ENCODE measurements around the gene ETNK2.
"Not testable (repeated sequence)": the region's sequence is repeated elsewhere in the genome, so short reads cannot be mapped to it uniquely, and the experiment has no call there.

ETNK2 gene

DNA sequence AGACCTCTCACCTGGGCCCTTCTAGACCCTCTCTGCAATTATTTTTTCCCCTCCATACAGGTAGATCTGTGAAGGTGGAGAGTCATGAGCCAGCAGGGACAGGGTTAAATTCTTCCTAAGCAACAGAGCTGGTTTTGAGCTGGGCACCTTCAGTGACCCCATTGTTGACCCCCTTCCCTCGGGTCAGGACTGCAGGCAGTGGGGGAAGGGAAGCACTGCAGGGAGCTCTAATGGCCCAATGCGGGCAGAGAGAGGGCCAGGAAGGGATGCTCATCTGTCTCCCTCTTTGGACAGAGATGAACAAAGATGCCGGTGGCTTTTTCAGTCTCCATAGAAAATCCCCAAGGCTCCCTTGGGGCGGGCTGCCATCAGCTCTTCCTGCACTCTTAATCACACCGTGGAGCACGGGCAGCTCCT, 57.5 kb downstream of the ETNK2 start:
- DNase-seq = no peak

DNA sequence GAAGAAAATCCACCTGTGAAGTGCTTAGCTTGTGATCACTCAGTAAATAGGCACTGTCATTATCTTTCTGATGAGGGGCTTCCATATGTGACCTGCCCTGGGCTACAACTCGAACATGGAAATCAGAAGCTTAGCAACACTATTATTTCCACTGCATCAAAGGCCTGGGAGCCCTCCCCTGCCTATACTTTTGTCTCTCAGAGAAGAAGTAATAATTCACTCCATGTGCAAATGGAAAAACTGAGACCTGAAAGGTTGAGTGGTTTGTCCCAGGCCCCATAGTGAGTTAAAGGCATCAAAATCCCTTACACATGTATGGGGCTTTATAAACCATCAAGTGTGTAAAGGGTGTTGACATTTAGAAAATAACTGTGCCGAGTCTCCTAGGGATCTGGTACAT, 58.1 kb downstream of the ETNK2 start:
- DNase-seq = no peak

DNA sequence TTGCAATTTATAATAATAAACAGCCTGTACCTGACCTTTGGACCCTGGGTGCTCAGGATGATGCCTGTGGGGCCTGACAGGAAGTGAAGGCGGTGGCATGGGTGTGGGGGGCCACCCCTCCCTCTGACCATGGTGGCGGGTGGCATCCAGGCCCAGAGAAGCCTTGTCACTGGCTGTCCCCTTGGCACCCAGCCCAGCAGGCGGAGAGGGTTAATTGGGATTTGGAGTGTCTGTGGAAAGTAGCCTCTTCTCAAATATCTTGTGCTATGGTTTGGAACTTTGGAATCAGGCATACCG, 58.5 kb downstream of the ETNK2 start:
- no peak for DNase-seq

DNA sequence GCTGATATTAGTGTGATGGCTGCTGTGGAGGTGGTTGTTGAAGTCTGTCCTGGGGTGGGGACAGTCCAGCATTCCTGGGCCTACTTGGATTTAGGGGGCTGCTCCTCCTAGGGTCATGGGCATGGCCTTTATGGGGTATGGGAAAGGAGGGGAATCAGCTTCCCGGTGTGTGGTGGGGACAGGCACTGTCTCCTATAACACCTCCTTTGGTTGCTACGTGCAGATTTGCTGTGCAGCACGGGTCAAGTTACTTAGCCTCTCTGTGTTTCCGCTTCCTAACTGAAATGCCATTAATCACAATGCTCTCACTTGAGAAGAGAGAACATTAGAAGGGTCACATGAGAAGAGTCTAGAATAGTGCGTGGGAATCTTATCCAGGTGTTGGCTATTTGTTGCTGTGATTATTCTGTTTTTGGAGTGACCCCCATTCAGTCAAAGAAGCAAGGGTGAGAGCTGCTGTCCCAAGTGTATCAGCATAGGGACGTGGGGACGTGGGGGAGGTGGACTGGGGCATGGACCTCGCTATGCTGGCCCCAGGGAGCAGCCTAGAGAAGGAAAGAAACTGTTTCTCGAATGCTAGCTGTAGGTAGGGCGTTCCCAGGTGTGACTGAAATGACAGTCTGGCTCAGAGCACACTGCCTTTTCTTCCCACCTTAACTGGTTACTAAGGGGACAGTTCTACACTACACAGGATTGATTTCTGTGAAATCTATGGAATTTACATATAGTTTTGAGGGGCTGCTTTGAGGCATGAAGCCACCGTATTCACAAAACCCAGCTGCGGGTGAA, 59.0 kb downstream of the ETNK2 start:
- DNase-seq = no peak

DNA sequence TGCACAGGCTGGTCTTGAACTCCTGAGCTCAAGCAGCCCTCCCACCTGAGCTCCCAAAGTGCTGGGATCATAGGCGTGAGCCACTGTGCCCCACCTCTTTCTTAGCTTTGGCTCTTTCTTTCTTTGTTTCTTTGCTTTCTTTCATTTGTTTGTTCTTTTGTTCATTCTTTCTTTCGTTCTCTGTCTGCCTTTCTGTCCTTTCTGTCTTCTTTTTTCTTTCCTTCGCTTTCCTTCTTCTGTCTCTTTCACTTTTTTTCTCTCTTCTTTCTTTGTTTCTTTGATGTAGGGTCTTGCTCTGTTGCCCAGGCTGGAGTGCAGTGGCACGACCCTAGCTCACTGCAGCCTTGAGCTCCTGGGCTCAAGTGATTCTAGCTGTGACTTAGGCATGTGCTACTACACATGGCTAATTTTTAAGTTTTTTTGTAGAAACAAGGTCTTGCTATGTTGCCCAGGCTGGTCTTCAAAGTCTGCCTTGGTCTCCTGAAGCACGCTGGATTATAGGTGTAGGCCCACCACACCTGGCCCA, 60.0 kb downstream of the ETNK2 start:
- DNase-seq = no peak

DNA sequence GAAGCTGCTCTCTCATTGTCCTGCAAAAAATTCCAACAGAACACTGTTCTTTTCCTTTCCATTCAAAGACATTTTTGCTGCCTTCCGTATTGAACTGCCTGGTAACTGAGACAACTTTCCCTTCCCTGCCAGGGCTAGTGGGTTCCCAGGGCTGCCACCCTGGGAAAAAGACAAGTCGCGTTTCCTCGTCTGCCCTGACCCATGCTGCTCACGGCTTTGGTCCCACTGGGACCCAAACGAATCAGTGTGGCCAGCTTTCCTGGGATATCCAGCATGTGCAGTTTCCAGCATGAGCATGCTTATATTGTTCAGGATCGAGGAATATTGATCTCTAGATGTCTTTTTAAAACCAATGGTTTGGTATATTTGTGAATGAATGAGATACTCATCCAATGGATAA, 60.8 kb downstream of the ETNK2 start:
- DNase-seq = no peak

DNA sequence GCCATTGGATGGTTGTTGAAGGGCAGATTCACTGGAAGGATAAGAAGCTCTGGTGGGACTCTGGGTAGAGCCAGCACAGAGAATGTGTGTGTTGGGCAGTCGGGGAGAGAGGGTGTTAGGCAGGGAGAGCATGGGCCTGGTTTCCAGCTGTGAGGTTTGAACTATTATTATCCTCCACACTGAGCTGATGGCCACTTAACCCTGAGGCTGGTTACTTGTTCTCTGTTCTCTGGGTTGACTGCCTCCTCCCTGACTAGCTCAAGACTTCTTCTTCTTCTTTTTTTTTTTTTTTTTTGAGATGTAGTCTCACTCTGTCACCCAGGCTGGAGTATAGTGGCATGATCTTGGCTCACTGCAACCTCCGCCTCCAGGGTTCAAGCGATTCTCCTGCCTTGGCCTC, 61.7 kb downstream of the ETNK2 start:
- DNase-seq = not testable (repeated sequence)

DNA sequence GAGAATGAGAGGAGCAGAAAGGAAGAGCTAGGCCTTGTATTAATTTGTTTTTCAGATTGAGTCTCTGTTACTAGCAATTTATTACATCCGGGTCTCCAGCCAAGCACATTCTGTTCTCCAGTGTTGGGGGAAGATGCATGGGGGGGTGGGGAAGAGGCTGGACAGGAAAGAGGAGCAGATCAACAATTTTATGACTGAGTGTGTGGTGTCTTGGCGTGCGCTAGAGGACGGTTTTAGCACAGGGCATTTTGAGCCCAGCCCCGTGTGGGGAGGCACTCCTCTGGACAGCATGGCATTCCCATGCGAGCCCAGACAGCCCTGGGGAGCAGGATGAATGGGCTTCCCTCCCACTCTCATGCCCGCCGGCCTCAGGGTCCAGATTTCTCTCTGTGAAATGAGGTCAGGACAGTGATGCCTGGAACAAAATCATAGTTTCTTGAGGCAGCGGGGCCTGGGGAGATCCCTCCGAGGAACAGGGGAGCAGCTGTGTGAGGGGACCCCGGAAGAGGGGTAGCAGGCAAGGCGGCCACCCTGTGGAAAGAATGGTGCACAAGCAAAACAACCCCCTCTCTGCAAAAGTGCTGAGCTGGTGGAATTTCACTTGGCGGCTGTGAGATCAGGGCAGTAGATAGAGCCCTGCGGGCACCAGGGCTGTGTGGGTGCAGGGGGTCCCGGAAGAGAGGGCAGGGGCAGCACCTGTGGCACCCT, 62.6 kb downstream of the ETNK2 start:
- DNase-seq = no peak

DNA sequence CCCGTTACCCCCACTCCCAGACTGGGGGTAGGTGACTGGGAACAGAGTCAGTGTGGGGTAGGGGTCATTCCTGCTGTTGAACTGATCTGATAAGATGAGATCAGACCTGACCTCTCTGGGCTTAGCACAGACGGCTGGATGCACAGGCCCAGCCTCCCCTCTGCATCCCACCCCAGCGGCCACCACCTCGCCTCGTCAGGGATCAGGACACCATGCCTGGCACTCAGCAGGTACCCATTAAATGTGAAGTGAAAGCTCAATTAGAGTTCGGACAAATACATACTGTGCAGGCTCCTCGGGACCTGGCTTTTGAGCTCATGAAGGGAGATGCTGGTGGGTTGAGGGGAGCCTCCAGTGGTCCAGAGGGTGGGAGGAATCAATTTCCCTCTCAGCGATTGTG, 63.2 kb downstream of the ETNK2 start:
- no peak for DNase-seq

DNA sequence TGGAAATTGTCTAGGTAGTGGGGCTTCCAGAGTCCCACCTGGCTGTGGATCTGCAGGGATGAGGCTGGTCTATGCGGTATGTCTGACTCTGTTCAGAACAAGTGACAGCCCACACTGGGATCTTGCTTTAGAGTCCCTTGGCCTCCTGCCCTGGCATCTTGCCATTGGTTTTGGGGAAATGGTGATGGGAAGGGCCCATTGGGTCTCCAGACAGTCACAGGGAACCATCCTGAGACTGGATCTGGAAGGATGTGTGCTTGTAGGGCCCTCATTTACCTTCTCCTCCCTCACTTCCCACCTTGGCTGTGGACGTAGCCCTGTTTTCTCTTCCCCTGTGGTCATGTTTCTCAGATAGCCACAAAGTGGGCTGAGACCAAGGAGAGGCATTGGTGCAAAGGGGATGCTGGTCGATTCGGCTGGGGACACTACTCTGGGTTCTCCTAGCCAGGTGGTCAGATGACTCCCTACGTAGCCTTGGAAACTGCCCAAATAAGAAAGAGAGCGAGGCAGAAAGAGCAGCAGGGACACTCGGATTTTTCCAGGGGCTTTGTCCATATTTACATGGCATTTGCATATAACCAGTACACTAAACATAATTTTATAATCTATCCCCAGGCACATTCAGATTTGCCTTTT, 63.8 kb downstream of the ETNK2 start:
- no peak for DNase-seq

DNA sequence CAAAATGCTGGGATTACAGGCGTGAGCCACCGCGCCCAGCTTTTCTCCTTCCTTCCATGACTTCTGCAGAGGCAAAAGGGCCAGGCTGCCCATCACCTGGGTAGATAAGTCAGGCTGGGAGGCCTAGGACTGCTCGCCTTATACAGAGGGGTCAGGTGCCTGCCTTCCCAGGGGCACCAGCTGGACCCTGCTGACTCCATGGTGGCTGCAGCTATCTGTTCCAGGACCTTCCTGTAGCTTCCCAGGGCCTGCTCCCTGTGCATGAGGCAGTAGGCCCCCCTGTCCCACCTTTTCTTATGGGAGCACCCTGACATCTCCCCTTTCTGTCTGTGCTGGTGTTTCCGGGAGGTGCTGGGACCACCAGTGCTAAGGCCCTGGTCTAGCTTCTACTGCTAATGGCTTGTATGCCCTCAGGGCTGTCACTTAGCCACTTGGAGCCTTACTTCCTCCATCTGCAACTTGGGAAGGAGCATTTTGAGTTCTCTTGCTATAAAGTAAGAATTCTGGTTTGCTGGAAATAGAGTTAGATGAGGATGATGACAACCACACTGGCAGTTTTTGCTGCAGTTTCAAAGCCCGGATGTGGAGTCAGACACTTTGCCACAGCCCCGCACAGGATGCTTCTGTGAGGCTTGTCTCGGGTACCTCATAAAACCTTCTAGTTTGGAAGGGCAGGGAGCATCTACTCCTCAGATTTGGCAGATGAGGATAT, 64.5 kb downstream of the ETNK2 start:
- DNase-seq = no peak

DNA sequence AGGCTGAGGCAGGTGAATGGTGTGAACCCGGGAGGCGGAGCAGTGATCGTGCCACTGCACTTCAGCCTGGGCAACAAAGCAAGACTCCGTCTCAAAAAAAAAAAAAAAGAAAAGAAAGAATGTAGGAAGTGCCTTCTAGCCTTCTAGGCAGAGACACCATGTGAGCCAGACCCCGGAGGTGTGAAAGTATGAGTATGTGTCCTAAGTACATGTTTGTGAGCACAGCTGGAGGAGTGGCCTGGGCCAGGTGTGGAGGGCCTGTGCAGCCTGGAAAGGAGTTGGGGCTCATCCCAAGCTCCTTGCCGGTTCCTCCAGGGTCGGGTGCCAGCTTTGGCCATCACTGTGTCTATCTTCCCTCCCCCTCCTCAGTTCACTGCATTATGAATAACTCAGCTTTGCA, 66.0 kb downstream of the ETNK2 start:
- no peak for DNase-seq

DNA sequence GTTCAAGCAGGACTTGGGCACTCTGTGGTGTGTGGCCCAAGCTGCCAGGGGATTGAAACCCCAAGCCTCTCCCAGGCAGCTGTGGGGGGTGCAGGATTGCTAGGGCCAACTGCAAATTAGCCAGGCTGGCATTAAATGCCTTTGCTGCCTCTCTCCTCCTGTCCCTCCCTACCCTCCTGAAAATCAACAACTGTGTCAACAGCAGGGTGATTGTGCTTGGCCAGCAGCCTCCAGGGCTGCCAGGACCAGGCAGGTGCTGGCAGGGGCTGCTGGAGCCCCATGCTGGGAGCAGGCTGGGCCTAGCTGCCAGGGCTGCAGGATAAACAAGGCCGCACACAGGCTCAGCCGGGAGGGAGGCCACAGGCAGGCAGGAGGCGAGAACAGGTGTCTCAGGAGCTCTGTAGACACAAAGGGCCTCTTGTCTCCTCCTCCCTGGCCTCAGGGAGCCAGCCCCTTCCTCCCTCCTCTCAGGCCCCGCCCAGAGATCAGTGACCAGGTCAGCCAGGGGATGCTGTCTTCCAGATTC, 67.5 kb downstream of the ETNK2 start:
- DNase-seq = no peak

DNA sequence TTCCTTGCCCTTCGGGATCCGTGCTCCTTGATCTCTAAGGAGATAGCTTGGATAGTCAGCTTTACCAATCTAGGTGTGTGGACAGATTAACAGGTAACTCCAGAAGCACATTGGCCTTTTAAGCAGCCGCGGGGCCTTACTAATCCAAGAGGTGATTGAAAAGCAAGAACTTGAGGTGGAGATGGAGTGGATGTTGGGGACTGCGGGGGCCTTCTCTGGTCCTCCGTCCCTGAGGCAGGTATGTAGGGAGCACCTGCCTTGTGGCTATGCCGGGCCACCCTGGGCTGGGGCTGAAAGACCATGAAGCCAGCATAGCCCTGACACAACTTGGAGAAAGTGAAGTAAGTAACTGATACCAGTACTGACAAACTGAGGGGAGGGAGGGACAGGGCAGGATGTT, 68.4 kb downstream of the ETNK2 start:
- DNase-seq = no peak

DNA sequence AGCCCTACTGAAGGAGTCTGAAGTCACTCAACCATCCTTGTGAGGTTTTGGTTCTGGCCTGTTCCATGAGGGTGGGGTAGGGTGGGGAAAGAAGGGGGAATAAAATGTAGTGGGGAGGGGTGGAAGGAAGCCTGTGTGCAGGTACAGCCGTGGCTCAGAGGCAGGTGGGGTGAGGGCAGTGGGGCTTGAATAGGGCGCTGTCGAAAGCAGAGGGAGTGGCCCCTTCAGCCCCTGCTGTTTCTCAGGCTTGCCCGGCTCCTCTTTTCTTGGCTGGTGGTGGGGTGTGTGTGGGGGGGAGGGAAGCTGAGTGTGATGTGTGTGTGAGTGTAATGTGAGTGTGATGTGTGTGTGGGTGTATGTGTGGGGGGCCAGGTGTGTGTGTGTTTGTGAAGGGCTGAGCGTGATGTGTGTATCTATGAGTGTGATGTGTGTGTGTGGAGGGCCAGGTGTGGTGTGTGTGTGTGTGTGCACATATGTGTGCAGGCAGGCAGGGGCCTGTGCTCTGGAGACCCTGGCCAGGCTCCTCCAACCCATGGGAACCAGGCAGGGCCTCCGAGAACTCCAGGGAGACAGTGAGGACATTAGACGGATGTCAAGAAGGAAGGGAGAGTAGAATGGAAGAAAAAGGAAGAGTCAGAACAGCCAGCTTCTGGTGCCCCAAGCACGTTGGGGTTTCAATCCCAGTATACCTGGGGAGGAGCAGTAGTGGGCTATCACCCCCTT, 69.9 kb downstream of the ETNK2 start:
- no peak for DNase-seq

DNA sequence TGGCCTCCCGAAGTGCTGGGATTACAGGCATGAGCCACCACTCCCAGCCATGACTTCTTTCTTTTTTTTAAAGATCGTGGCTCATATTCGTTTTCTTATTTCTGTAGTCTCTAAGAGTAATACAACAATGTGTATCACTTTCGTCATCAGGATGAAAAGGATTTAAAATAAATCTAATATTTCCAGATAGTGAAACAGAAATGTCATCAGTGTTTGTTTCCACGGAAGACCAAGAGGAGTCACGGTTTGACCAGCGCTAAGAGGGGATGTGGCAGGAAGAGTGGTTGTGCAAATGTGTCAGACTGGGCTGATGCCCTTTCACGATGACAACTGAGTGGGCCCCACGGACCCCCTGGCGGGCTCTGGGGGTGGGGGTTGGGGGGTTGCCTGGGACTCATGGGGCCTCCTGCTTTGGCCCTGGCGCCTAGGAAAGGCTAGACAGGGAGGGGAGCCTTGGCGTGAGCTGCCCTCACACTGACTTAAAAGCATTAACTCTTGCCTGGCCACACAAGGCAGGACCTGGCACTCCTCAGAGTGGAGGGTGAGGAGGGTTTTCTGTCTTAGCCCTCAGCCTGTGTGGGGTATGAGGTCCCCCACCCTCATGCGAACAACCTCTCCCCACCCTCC, 70.6 kb downstream of the ETNK2 start:
- DNase-seq = no peak

All from amniotic stem cell (primary cell).